Measurements from ENCODE around the gene DCTPP1.
"Not testable (repeated sequence)": the region's sequence is repeated elsewhere in the genome, so short reads cannot be mapped to it uniquely, and the experiment has no call there.

DCTPP1 gene

DNA sequence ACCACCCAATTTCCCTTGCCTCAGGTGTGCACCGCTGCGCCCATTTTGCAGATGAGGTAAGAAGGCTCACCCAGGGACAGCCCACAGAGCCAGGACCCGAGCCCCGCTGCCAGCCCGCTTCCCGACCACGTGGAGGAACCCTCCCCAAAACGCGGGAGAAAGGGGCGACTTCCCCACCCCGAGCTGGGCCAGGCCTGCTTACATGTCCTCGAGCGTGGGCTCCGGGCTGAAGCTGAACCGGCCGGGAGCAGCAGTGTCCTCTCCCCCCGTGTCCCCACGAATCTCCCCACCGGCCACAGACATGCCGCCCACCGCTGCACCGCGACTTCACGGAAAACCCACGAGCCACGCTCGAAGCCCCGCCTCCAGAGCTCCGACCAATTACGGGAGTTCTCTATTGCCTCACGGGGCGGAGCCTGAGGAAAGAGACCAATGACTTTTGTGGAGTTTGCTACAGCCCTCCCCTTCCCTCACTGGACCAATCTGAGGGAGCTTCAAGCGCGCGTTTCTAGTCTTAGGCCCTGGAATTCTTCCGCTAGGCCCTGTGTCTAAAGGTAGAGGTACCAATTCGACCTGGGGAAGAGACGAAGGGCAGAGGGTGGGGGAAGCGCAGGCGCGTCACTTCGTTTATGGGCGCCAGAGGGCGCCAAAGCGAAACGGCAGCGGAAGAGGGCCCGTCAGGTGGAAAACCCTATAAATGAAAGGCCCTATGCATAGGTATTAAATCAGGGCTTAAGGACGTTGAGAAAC, at the start of gene DCTPP1:
DCTPP1 (minus strand) TSS at position 353 of the 750 bp plus-strand sequence; CDS start at position 303, 50 bp downstream.
- peak; percentile 83 to 95 for DNase-seq (ENCODE audit: low read depth in 1 of 2, low spot score in 1 of 2)

DNA sequence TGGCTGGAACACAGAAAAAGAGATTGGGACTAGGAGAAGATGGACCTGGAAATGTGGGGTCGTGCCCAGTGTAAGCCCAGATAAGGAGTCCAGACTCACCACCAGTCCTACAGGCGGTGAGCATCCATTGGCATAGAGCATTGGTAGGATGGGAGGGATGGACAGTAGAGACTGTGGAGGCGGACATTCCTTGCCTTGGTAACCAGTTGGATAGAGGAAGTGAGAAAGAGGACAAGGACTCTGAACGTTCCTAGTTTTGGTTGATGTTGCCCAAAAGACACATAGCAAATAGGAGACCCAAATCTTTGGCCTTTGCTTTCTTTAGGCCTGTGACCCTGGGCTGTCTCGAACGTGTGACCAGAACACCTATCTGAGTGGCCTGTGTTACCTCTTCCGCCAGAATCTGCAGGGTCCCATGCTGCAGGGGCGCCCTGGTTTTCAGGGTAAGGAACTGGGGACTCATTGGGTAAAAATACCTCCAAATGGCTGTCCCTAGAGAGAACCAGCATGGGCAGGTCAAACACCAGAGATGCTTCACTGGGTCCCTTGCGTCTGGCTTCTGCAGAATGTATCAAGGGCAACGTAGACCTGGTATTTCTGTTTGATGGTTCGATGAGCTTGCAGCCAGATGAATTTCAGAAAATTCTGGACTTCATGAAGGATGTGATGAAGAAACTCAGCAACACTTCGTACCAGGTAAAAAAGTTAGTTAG, 49.1 kb upstream of the DCTPP1 start:
- no peak for DNase-seq (ENCODE audit: low read depth in 1 of 2, low spot score in 1 of 2)

DNA sequence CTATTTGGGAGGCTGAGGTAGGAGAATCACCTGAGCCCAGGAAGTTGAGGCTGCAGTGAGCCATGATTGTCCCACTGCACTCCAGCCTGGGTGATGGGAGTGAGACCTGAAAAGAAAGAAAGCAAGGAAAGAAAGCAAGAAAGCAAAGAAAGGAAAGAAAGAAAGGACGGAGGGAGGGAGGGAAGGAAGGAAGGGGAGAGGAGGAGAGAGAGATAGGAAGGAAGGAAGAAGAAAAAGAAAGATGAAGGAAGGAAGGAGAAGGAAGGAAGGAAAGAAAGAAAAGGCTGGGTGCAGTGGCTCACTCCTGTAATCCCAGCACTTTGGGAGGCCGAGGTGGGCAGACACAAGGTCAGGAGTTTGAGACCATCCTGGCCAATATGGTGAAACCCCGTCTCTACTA, 47.9 kb upstream of the DCTPP1 start:
- DNase-seq (ENCODE audit: low read depth in 1 of 2, low spot score in 1 of 2): not testable (repeated sequence)

DNA sequence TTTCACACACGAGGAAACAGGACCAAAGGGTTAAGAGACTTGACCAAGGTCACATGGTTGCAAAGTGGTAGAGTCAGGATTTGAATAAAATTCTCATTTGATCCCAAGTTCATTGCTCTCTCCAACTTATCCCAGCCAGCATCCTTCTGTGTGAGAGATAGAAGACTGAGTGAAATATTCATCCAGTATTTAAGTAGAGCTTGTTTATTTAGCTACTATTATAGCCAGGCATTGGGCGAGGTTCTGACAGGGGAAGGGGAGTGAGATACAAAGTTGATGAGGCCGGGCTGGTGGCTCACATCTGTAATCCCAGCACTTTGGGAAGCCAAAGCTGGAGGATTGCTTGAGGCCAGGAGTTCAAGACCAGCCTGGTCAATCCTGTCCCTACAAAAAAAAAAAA, 47.2 kb upstream of the DCTPP1 start:
- DNase-seq (ENCODE audit: low read depth in 1 of 2, low spot score in 1 of 2): no peak

DNA sequence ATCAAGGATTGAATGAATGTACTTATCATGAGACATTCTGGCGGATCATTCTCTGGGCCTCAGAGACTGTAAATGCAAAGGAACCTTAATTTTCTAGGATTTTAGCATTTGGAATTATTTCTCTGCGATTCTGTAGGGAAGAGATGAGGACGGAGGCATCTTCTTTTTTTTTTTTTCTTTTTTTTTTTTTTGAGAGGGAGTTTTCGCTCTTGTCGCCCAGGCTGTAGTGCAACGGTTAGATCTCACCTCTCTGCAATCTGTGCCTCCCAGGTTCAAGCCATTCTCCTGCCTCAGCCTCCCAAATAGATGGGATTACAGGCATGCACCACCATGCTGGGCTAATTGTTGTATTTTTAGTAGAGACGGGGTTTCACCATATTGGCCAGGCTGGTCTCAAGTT, 44.9 kb upstream of the DCTPP1 start:
- no peak for DNase-seq (ENCODE audit: low read depth in 1 of 2, low spot score in 1 of 2)

DNA sequence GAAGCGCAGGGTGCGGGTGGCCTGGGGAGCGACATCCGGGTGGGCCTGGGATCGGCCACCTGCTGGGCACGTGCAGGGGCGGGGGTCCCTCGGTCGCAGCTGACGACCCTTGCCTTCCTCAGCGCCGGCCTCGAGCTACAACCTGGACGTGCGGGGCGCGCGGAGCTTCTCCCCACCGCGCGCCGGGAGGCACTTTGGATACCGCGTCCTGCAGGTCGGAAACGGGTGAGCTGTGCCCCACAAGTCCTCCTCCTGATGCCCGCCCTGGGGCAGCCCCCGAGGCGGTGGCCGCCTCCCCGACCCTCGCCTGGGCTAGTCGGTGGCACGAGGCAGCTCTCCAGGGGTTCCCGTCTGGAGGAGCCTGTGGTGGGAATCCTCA, 44.2 kb upstream of the DCTPP1 start:
- no peak for DNase-seq (ENCODE audit: low read depth in 1 of 2, low spot score in 1 of 2)

DNA sequence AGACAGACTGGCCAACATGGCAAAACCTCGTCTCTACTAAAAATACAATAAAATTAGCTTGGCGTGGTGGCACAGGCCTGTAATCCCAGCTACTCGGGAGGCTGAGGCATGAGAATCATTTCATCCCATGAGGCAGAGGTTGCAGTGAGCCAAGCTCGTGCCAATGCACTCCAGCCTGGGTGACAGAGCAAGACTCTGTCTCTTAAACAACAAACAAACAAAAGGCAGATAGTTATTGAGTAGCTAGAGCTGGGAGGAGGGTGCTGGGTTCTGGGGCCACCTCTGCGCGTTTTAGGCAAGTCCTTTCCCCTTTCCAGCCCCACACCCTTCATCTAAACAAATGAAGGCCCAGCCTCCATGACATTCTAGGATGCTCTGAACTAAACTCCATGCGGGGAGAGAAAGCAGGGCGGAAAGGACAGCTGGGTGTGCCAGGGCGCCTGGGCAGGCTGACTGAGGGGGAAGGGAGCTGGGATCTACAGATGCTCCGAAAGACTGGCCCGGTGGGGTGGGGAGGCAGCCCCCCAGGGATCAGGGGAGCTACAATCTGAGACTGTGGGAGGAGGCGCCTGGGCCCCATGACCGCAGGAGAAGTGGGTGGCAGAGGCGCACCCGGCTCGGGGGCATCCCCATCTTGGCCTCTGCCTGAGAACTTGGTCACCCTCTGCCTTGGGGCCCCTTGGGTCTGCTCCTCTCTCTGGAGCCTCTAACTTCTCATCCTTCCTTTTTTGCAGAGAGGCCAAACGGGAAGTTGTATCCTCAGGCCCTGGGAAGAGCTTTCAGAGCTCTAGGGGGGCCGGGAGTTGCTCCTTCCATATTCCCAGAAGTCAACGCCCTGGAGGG, 43.6 kb upstream of the DCTPP1 start:
- DNase-seq (ENCODE audit: low read depth in 1 of 2, low spot score in 1 of 2): peak; percentile 44 to 60

DNA sequence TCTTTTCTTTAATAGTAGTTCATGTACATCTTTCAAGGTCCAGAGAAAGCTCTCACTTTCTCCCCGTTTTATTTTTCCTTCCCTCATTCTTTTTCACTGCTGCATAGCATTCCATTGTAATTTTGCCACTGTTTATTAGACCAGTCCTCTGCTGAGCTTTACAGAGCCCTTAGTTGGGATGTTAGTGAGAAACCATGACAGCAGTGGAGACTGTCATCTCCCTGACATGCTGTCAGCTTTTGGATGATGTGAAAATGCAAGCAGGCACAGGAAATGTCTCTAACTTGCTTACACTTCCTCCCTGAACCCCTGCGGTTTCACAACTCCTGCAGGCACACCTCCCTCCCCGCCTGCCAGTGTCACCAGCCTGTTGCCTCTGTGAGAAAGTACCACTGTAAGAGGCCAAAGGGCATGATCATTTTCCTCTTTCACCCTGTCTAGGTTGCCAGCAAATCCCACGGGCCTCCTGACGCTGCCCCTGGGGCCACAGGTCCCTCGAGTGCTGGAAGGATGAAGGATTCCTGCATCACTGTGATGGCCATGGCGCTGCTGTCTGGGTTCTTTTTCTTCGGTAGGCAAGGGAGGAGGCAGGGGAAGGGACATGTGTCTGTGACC, 42.6 kb upstream of the DCTPP1 start, which contains the start of gene ITGAL:
ITGAL (plus strand) TSS at position 415 of the 615 bp plus-strand sequence; CDS start at position 511, 96 bp downstream.
- DNase-seq (ENCODE audit: low read depth in 1 of 2, low spot score in 1 of 2): peak; percentile 55 to 88

DNA sequence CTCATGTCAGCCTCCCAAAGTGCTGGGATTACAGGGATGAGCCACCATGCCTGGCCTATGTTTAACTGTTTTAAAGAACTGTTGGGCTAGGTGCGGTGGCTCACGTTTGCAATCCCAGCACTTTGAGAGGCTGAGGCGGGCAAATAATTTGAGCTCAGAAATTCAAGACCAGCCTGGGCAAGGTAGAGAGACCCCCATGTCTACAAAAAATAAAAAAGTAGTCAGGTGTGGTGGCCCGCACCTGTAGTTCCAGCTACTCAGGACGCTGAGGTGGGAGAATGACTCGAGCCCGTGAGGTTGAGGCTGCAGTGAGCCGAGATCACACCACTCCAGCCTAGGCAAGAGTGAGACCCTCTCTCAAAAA, 40.8 kb upstream of the DCTPP1 start:
- no peak for DNase-seq (ENCODE audit: low read depth in 1 of 2, low spot score in 1 of 2)

DNA sequence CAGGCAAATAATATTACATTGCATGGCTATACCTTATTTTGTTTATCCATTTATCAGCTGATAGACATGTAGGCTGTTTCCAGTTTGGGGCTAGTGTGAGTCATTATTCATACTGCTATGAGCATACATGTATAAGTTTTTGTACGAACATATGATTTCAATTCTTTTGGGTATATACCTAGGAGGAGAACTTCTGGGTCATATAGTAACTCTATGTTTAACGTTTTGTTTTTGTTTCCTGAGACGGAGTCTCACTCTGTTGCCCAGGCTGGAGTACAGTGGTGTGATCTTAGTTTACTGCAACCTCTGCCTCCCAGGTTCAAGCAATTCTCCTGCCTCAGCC, 40.3 kb upstream of the DCTPP1 start:
- DNase-seq (ENCODE audit: low read depth in 1 of 2, low spot score in 1 of 2): no peak

DNA sequence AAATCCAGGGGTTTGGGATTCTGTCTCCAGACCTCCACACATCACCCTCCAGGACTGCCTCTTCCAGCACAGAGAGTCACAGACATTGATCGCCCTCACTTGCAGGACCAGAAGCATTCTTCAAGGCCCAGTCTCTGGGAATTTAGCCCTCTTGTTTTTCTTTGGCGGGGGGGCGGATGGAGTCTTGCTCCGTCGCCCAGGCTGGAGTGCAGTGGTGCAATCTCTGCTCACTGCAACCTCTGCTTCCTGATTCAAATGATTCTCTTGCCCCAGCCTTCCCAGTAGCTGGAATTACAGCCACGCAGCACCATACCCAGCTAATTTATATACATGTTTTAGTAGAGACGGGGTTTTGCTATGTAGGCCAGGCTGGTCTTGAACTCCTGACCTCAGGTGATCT, 34.2 kb upstream of the DCTPP1 start:
- no peak for DNase-seq (ENCODE audit: low read depth in 1 of 2, low spot score in 1 of 2)

DNA sequence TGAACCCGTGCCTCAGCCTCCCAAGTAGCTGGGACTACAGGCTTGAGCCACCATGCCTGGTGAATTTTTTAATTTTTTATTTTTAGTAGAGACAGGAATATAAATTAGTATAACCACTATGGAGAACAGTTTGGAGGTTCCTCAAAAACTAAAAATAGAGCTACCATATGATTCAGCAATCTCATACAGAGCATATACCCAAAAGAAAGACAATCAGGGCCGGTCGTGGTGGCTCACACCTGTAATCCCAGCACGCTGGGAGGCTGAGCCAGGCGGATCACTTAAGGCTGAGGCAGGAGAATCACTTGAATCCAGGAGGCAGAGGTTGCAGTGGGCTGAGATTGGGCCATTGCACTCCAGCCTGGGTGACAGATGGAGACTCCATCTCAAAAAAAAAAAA, 31.6 kb upstream of the DCTPP1 start:
- DNase-seq (ENCODE audit: low read depth in 1 of 2, low spot score in 1 of 2): not testable (repeated sequence)

DNA sequence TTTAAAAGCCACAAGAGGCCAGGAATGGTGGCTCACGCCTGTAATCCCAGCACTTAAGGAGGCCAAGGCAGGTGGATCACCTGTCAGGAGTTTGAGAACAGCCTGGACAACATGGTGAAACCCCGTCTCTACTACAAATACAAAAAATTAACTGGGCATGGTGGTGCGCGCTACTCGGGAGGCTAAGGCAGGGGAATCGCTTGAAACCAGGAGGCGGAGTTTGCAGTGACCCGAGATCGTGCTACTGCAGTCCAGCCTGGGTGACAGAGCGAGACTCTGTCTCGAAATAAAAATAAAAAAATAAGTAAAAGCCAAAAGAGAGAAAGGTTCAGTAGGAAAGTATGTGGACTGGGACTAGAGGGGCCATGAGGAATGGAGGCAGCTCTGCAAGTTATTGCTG, 29.6 kb upstream of the DCTPP1 start:
- no peak for DNase-seq (ENCODE audit: low read depth in 1 of 2, low spot score in 1 of 2)

DNA sequence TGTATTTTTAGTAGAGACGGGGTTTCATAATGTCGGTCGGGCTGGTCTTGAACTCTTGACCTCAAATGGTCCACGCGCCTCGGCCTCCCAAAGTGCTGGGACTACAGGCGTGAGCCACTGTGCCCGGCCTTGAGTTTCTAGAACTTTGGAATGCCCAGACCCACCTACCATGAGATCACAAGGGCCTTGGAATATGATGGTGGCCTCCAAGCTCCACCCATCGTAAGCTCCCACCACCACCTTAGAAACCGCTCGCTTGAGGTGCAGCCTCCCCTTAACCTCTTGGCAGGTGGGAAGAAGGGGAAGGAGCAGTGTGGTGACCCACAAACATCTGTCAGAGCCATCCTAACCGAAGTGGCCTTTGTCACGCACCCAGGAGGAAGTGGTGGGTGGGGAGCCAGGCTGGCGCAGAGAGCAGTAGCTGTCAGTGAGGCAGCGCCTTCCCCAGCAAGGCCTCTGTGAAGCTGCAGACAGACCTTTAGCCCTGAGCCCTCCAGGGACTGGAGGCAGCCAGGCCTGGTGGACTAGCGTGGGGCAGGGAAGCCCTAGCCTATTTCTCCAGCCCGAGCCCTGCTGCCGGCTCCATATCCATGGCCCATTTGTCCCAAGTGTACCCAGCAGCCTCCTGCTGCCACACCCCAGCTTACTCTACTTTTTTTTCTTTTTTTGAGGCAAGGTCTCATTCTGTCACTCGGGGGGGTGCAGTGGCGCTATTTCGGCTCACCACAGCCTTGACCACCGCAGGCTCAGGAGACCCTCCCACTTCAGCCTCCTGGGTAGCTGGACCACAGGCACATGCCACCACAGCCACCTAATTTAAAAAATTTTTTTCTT, 28.9 kb upstream of the DCTPP1 start:
- peak; percentile 60 to 87 for DNase-seq (ENCODE audit: low read depth in 1 of 2, low spot score in 1 of 2)

DNA sequence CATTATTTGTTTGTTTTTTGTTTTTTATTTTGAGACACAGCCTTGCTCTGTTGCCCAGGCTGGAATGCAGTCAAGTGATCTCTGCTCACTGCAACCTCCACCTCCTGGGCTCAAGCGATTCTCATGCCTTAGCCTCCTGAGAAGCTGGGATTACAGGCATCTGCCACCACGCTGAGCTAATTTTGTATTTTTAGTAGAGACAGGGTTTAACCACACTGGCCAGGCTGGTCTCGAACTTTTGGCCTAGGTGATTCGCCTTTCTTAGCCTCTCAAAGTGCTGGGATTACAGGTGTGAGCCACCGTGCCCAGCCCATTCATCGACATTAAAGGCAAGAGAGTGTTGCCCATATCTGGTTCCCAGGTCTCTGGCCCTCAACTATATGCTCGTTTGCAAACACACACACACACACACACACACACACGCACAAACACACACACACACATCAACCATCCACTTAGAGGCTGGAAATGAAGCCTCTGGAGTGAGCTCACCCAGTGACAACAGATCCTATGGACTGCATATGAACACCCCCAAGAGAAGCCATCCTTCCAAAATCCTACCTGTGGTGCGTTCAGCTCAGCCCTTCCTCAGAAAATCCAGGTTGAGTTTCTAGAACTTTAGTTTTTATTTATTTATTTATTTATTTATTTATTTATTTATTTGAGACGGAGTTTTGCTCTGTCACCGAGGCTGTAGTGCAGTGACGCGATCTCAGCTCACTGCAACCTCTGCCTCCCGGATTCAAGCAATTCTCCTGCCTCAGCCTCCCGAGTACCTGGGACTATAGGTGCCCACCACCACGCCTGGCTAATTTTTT, 28.1 kb upstream of the DCTPP1 start:
- DNase-seq (ENCODE audit: low read depth in 1 of 2, low spot score in 1 of 2): no peak

DNA sequence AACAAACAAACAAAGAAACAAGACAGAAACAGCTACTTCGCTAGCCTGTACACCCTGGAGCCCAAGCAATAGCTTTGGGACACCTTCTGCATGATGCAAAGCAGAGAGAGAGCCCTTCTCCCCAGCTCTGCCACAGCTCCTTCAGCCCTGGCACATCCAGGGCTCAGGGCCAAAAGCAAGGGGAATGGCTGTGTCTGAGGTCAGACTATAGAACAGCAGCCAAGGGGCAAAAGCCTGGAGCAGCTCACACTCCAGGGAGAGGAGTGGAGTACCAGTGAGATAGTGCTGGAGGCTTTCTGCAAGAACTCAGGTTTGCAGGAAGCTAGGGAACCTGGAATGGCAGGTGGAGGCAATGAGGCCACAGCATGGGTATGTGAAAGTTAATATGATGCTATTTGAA, 27.4 kb upstream of the DCTPP1 start:
- DNase-seq (ENCODE audit: low read depth in 1 of 2, low spot score in 1 of 2): no peak

DNA sequence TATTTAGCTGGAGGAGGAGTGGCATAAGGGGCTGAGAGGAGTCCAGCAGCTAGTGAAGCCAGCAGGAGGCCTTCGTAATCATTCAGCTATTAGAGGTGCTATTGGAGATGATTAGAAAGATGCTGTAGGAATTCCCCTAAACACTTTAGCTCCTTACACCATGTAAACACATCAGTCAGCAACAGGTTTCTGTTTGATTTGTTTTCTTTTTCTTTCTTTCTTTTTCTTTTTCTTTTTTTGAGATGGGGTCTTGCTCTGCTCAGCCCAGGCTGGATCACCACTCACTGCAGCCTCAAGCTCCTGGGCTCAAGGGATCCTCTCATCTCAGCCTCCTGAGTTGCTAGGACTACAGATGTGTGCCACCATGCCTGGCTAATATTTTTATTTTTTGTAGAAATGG, 26.5 kb upstream of the DCTPP1 start:
- no peak for DNase-seq (ENCODE audit: low read depth in 1 of 2, low spot score in 1 of 2)

DNA sequence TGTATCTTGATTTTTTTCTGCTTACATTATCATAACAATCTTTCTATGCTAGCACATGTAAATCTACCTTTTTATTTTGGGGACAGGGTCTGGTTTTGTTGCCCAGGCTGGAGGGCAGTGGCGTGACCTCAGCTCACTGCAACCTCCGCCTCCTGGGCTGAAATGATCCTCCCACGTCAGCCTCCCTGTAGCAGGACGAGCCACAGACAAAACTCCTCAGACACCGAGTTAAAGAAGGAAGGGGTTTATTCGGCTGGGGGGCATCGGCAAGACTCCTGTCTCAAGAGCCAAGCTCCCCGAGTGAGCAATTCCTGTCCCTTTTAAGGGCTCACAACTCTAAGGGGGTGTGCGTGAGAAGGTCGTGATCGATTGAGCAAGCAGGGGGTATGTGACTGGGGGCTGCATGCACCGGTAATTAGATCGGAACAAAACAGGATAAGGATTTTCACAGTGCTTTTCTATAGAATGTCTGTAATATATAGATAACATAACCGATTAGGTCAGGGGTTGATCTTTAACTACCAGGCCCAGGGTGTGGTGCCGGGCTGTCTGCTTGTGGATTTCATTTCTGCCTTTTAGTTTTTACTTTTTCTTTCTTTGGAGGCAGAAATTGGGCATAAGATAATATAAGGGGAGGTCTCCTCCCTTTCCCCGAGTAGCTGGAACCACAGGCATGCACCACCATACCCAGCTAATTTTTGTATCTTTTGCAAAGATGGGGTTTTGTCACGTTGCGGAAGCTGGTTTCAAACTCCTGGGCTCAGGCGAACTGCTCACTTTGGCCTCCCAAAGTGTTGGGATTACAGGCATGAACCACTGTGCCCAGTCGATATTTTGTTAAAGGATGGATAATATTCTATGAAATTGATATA, 23.1 kb upstream of the DCTPP1 start:
- DNase-seq (ENCODE audit: low read depth in 1 of 2, low spot score in 1 of 2): not testable (repeated sequence)

DNA sequence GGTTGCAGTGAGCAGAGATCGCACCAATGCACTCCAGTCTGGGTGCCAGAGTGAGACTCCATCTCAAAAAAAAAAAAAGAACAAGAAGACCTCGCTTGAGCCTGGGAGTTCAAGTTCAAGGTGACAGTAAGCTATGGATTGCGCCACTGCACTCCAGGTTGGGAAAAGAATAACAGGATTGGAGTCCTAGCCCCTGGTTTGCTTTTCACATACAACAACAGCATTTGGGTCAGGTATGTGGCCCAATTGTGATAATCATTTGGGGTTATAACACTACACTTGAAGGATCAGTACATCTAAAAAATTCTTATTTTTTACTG, 19.2 kb upstream of the DCTPP1 start:
- no peak for DNase-seq (ENCODE audit: low read depth in 1 of 2, low spot score in 1 of 2)
